HEK293 (cell line): ENCODE results near the gene ARHGAP15.

Source experiments
- CTCF ChIA-PET: fragments of 350-600 bp; formaldehyde crosslinking; extraction: SDS; loops from one replicate; lab custom pipeline; 2021; ENCODE audit warnings: antibody characterized with exemption; lab: Yijun Ruan, JAX
- POLR2A ChIA-PET: fragments of 300-600 bp; formaldehyde crosslinking; extraction: SDS; loops from one replicate; lab custom pipeline; 2020; ENCODE audit warnings: antibody characterized with exemption, inconsistent platforms; lab: Yijun Ruan, JAX
- H3K27ac ChIP-seq: fragments of 200-500 bp; sonication (Bioruptor generic); 2 replicates; pipeline ENCODE4 v1.5.1; 2014; ENCODE audit warnings: low read depth, low read length, control low read depth, inconsistent platforms; ENCODE audit errors: extremely low read depth
- H3K36me3 ChIP-seq, 2 experiments: fragments of 200-500 bp in 1 of 2; sonication (Bioruptor generic) in 1 of 2; 1 replicate in 1 of 2; 2 replicates in 1 of 2; pipeline ENCODE4 v1.5.1; 2014 to 2017; ENCODE audit warnings: inconsistent platforms in 2 of 2, low read length in 2 of 2; ENCODE audit not compliant: control insufficient read depth in 2 of 2, insufficient read depth in 1 of 2
- H3K4me1 ChIP-seq: fragments of 200-500 bp; sonication (Bioruptor generic); 2 replicates; pipeline ENCODE4 v1.5.1; 2014; ENCODE audit warnings: mild to moderate bottlenecking, low read length, inconsistent platforms; ENCODE audit not compliant: control insufficient read depth, insufficient read depth
- H3K4me3 ChIP-seq: 2 replicates; pipeline ENCODE4 v1.5.1; 2011; ENCODE audit warnings: low read depth, mild to moderate bottlenecking, control low read depth, low read length, moderate library complexity
- H3K9me3 ChIP-seq: fragments of 200-500 bp; sonication (Bioruptor generic); 2 replicates; pipeline ENCODE4 v1.5.1; 2014; ENCODE audit warnings: low read depth, low read length, inconsistent platforms; ENCODE audit not compliant: control insufficient read depth, insufficient read depth
- HOXD13 ChIP-seq: sonication (generic); formaldehyde crosslinking; IDR thresholded peaks from 2 replicates; pipeline ENCODE4 v1.8.0; 2022; ENCODE audit warnings: missing genetic modification reagents, borderline replicate concordance
- KLF1 ChIP-seq: fragments of 450-650 bp; formaldehyde crosslinking; IDR thresholded peaks from 2 replicates; pipeline ENCODE4 v1.5.1; 2016; ENCODE audit warnings: missing biosample characterization, missing genetic modification characterization
- KLF9 ChIP-seq: fragments of 450-650 bp; formaldehyde crosslinking; IDR thresholded peaks from 2 replicates; pipeline ENCODE4 v1.5.1; 2016; ENCODE audit warnings: missing biosample characterization, missing genetic modification characterization, low read depth
- MEIS1 ChIP-seq: sonication (generic); formaldehyde crosslinking; IDR thresholded peaks from 2 replicates; pipeline ENCODE4 v1.8.1; 2022; ENCODE audit warnings: missing genetic modification reagents, mild to moderate bottlenecking, borderline replicate concordance
- MYNN ChIP-seq: fragments of 450-650 bp; formaldehyde crosslinking; IDR thresholded peaks from 2 replicates; pipeline ENCODE4 v1.5.1; 2016; ENCODE audit warnings: missing biosample characterization, missing genetic modification characterization, borderline replicate concordance
- TCF7L2 ChIP-seq: IDR thresholded peaks from 2 replicates; pipeline ENCODE4 v1.6.1; 2011; ENCODE audit warnings: low read depth, mild to moderate bottlenecking, inconsistent platforms, low read length, moderate library complexity, borderline replicate concordance
- YY2 ChIP-seq: fragments of 450-650 bp; formaldehyde crosslinking; IDR thresholded peaks from 2 replicates; pipeline ENCODE4 v1.5.1; 2016; ENCODE audit warnings: missing biosample characterization, missing genetic modification characterization
- ZBTB44 ChIP-seq: fragments of 450-650 bp; IDR thresholded peaks from 2 replicates; pipeline ENCODE4 v1.5.1; 2018; ENCODE audit warnings: missing biosample characterization, mild to moderate bottlenecking, missing genetic modification characterization
- ZBTB48 ChIP-seq: fragments of 450-650 bp; formaldehyde crosslinking; IDR thresholded peaks from 2 replicates; pipeline ENCODE4 v1.5.1; 2016; ENCODE audit warnings: missing biosample characterization, missing genetic modification characterization
- ZIC2 ChIP-seq: fragments of 450-650 bp; formaldehyde crosslinking; IDR thresholded peaks from 2 replicates; pipeline ENCODE4 v1.5.1; 2016; ENCODE audit warnings: missing biosample characterization, missing genetic modification characterization
- ZNF112 ChIP-seq: fragments of 450-650 bp; formaldehyde crosslinking; IDR thresholded peaks from 2 replicates; pipeline ENCODE4 v1.5.0; 2017; ENCODE audit warnings: missing biosample characterization, missing genetic modification characterization
- ZNF121 ChIP-seq: fragments of 450-650 bp; formaldehyde crosslinking; IDR thresholded peaks from 2 replicates; pipeline ENCODE4 v1.5.1; 2016; ENCODE audit warnings: missing biosample characterization, missing genetic modification characterization
- ZNF140 ChIP-seq: fragments of 450-650 bp; formaldehyde crosslinking; IDR thresholded peaks from 2 replicates; pipeline ENCODE4 v1.5.1; 2016; ENCODE audit warnings: missing biosample characterization, missing genetic modification characterization
- ZNF169 ChIP-seq: fragments of 450-650 bp; formaldehyde crosslinking; IDR thresholded peaks from 2 replicates; pipeline ENCODE4 v1.5.1; 2016; ENCODE audit warnings: missing biosample characterization, missing genetic modification characterization
- ZNF175 ChIP-seq: fragments of 450-650 bp; formaldehyde crosslinking; IDR thresholded peaks from 2 replicates; pipeline ENCODE4 v1.5.1; 2016; ENCODE audit warnings: missing biosample characterization, missing genetic modification characterization
- ZNF2 ChIP-seq: fragments of 450-650 bp; formaldehyde crosslinking; IDR thresholded peaks from 2 replicates; pipeline ENCODE4 v1.5.1; 2016; ENCODE audit warnings: missing biosample characterization, missing genetic modification characterization
- ZNF24 ChIP-seq: fragments of 450-650 bp; formaldehyde crosslinking; IDR thresholded peaks from 2 replicates; pipeline ENCODE4 v1.5.1; 2016; ENCODE audit warnings: missing biosample characterization, missing genetic modification characterization
- ZNF362 ChIP-seq: fragments of 450-650 bp; formaldehyde crosslinking; IDR thresholded peaks from 2 replicates; pipeline ENCODE4 v1.5.1; 2016; ENCODE audit warnings: missing biosample characterization, missing genetic modification characterization
- ZNF449 ChIP-seq: fragments of 450-650 bp; formaldehyde crosslinking; IDR thresholded peaks from 2 replicates; pipeline ENCODE4 v1.5.1; 2017; ENCODE audit warnings: missing biosample characterization, mild to moderate bottlenecking, missing genetic modification characterization, moderate library complexity
- ZNF510 ChIP-seq: fragments of 450-650 bp; formaldehyde crosslinking; IDR thresholded peaks from 2 replicates; pipeline ENCODE4 v1.5.1; 2018; ENCODE audit warnings: mild to moderate bottlenecking, missing genetic modification characterization, missing biosample characterization; ENCODE audit not compliant: insufficient replicate concordance
- ZNF626 ChIP-seq: fragments of 450-650 bp; sonication (Bioruptor Pico); formaldehyde crosslinking; IDR thresholded peaks from 2 replicates; pipeline ENCODE4 v1.5.1; 2018; ENCODE audit warnings: missing biosample characterization, missing genetic modification characterization, inconsistent platforms
- ZNF660 ChIP-seq: fragments of 450-650 bp; IDR thresholded peaks from 2 replicates; pipeline ENCODE4 v1.5.1; 2018; ENCODE audit warnings: missing biosample characterization, mild to moderate bottlenecking, missing genetic modification characterization
- ZNF843 ChIP-seq: fragments of 450-650 bp; formaldehyde crosslinking; IDR thresholded peaks from 2 replicates; pipeline ENCODE4 v1.5.1; 2016; ENCODE audit warnings: missing biosample characterization, missing genetic modification characterization
- TF ChIP-seq, protein P1 (sequence below): fragments of 450-650 bp; formaldehyde crosslinking; IDR thresholded peaks from 2 replicates; pipeline ENCODE4 v1.5.1; 2016; ENCODE audit warnings: missing biosample characterization, missing genetic modification characterization, borderline replicate concordance
- TF ChIP-seq, protein P2 (sequence below): IDR thresholded peaks from 2 replicates; pipeline ENCODE4 v1.6.1; 2011; ENCODE audit warnings: mild to moderate bottlenecking, low read depth, low read length, borderline replicate concordance
- TF ChIP-seq, protein P3 (sequence below): fragments of 450-650 bp; formaldehyde crosslinking; IDR thresholded peaks from 2 replicates; pipeline ENCODE4 v1.5.1; 2016; ENCODE audit warnings: missing biosample characterization, missing genetic modification characterization, borderline replicate concordance

ARHGAP15 gene

GRCh38 chr2:143803936-143804335, 674.7 kb downstream of the ARHGAP15 start (continued):
- TF ChIP-seq KLF1 (no peak), YY2 (tag by site-specific recombination) (no peak), ZNF24 (tag by site-specific recombination) (no peak), KLF9 (tag by site-specific recombination) (no peak), ZNF121 (tag by site-specific recombination) (no peak), ZBTB48 (tag by site-specific recombination) (no peak), ZNF660 (tag by site-specific recombination) (no peak), ZNF843 (tag by site-specific recombination) (no peak), ZNF169 (tag by site-specific recombination) (no peak)
- TF ChIP-seq, protein P1, sequence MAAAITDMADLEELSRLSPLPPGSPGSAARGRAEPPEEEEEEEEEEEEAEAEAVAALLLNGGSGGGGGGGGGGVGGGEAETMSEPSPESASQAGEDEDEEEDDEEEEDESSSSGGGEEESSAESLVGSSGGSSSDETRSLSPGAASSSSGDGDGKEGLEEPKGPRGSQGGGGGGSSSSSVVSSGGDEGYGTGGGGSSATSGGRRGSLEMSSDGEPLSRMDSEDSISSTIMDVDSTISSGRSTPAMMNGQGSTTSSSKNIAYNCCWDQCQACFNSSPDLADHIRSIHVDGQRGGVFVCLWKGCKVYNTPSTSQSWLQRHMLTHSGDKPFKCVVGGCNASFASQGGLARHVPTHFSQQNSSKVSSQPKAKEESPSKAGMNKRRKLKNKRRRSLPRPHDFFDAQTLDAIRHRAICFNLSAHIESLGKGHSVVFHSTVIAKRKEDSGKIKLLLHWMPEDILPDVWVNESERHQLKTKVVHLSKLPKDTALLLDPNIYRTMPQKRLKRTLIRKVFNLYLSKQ (tag by site-specific recombination) = no peak

DNA sequence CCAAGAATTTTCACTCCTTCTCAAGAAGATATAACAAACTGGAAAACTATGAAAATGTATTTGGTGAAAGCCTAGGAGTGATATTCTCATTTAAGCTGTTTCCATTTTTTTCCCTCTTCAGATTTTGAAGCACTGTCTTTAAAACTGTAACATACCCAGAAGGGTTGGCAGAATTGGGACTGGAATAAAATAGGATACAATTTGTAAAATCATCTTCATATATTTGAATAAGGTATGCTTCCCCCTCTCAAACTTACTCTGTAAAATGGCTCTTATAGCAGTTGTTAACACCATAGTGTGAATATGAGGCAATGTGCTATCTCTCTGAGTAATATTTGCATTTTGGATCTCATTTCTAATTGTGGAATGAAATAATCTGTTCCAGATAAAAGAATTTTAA, 676.4 kb downstream of the ARHGAP15 start:
- Histone ChIP-seq H3K27ac (no peak overlapping the region), H3K9me3 (no peaks in the 10 kb centered on the region), H3K36me3 (no peaks in the 10 kb centered on the region), H3K4me3 (no peak overlapping the region), H3K4me1 (no peaks in the 10 kb centered on the region)
- ChIA-PET POLR2A (no interaction called here), CTCF (no interaction called here)
- no peak for TF ChIP-seq MYNN (tag by site-specific recombination)
- no peak for TF ChIP-seq ZNF140
- no peak for TF ChIP-seq ZNF362 (tag by site-specific recombination)
- TF ChIP-seq ZBTB44 (tag by site-specific recombination) = no peak
- no peak for TF ChIP-seq ZIC2
- no peak for TF ChIP-seq TCF7L2
- TF ChIP-seq ZNF626 = no peak
- TF ChIP-seq, protein P2, sequence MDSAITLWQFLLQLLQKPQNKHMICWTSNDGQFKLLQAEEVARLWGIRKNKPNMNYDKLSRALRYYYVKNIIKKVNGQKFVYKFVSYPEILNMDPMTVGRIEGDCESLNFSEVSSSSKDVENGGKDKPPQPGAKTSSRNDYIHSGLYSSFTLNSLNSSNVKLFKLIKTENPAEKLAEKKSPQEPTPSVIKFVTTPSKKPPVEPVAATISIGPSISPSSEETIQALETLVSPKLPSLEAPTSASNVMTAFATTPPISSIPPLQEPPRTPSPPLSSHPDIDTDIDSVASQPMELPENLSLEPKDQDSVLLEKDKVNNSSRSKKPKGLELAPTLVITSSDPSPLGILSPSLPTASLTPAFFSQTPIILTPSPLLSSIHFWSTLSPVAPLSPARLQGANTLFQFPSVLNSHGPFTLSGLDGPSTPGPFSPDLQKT = no peak
- TF ChIP-seq, protein P3, sequence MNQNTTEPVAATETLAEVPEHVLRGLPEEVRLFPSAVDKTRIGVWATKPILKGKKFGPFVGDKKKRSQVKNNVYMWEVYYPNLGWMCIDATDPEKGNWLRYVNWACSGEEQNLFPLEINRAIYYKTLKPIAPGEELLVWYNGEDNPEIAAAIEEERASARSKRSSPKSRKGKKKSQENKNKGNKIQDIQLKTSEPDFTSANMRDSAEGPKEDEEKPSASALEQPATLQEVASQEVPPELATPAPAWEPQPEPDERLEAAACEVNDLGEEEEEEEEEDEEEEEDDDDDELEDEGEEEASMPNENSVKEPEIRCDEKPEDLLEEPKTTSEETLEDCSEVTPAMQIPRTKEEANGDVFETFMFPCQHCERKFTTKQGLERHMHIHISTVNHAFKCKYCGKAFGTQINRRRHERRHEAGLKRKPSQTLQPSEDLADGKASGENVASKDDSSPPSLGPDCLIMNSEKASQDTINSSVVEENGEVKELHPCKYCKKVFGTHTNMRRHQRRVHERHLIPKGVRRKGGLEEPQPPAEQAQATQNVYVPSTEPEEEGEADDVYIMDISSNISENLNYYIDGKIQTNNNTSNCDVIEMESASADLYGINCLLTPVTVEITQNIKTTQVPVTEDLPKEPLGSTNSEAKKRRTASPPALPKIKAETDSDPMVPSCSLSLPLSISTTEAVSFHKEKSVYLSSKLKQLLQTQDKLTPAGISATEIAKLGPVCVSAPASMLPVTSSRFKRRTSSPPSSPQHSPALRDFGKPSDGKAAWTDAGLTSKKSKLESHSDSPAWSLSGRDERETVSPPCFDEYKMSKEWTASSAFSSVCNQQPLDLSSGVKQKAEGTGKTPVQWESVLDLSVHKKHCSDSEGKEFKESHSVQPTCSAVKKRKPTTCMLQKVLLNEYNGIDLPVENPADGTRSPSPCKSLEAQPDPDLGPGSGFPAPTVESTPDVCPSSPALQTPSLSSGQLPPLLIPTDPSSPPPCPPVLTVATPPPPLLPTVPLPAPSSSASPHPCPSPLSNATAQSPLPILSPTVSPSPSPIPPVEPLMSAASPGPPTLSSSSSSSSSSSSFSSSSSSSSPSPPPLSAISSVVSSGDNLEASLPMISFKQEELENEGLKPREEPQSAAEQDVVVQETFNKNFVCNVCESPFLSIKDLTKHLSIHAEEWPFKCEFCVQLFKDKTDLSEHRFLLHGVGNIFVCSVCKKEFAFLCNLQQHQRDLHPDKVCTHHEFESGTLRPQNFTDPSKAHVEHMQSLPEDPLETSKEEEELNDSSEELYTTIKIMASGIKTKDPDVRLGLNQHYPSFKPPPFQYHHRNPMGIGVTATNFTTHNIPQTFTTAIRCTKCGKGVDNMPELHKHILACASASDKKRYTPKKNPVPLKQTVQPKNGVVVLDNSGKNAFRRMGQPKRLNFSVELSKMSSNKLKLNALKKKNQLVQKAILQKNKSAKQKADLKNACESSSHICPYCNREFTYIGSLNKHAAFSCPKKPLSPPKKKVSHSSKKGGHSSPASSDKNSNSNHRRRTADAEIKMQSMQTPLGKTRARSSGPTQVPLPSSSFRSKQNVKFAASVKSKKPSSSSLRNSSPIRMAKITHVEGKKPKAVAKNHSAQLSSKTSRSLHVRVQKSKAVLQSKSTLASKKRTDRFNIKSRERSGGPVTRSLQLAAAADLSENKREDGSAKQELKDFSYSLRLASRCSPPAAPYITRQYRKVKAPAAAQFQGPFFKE (tag by site-specific recombination) = no peak
- no peak for TF ChIP-seq MEIS1 (CRISPR knock-in tag)
- no peak for TF ChIP-seq ZNF449 (tag by site-specific recombination)
- no peak for TF ChIP-seq ZNF112 (tag by site-specific recombination)
- TF ChIP-seq HOXD13 (CRISPR knock-in tag) = no peak
- no peak for TF ChIP-seq ZNF510 (tag by site-specific recombination)
- TF ChIP-seq ZNF175 (tag by site-specific recombination) = no peak
- no peak for TF ChIP-seq ZNF2
